Lung (tissue), 12 donors: ENCODE measurements around the gene SEMA5B. TPM values are rescaled to one million over a fixed set of nuclear protein-coding genes. Genes with fewer than 3 reads are reported as not detected.

Experiments
- ATAC-seq: fragments of 200-7000 bp; cut with Tn5 transposase; one replicate; pipeline ENCODE4 v1.9.1; 2020; ENCODE audit warnings: moderate number of reproducible peaks; ENCODE audit not compliant: insufficient read depth, low FRiP score
- DNase-seq, 3 donors: peaks; one replicate each; pipeline ENCODE4 v3.0.0-alpha.2; 2013 to 2017
- H3K27ac ChIP-seq, 2 donors: one replicate each; pipeline ENCODE4 v1.5.1; 2013; ENCODE audit warnings: mild to moderate bottlenecking in 2 of 2, moderate library complexity in 2 of 2, control low read depth in 1 of 2, inconsistent platforms in 1 of 2, low read depth in 1 of 2, low read length in 1 of 2
- H3K27me3 ChIP-seq, 3 donors: one replicate each; pipeline ENCODE4 v1.5.1; 2013; ENCODE audit warnings: low read length in 2 of 3; ENCODE audit not compliant: control insufficient read depth in 3 of 3, insufficient read depth in 3 of 3
- H3K36me3 ChIP-seq, 4 donors: one replicate each; pipeline ENCODE4 v1.5.1; 2013; ENCODE audit warnings: low read length in 4 of 4, mild to moderate bottlenecking in 1 of 4, moderate library complexity in 1 of 4; ENCODE audit not compliant: control insufficient read depth in 4 of 4, insufficient read depth in 4 of 4
- H3K4me1 ChIP-seq, 5 donors: one replicate each; pipeline ENCODE4 v1.5.1; 2013; ENCODE audit warnings: low read length in 5 of 5, mild to moderate bottlenecking in 2 of 5, moderate library complexity in 1 of 5; ENCODE audit not compliant: control insufficient read depth in 5 of 5, insufficient read depth in 5 of 5
- H3K4me3 ChIP-seq: one replicate; pipeline ENCODE4 v1.5.1; 2013; ENCODE audit warnings: mild to moderate bottlenecking, control low read depth, moderate library complexity
- H3K9ac ChIP-seq, 2 donors: one replicate each; pipeline ENCODE4 v1.5.1; 2013; ENCODE audit warnings: low read length in 2 of 2, control low read depth in 1 of 2; ENCODE audit not compliant: insufficient read depth in 1 of 2
- H3K9me3 ChIP-seq, 4 donors: one replicate each; pipeline ENCODE4 v1.5.1; 2013; ENCODE audit warnings: low read length in 3 of 4, mild to moderate bottlenecking in 1 of 4, moderate library complexity in 1 of 4; ENCODE audit not compliant: control insufficient read depth in 4 of 4, insufficient read depth in 3 of 4
- WGBS, 2 donors: extraction: QIAGEN DNeasy Blood & Tissue Kit; methylation state at CpG; one replicate each; pipeline ENCODE4 v1.1.7; 2013; 5-methylcytosine and 5-hydroxymethylcytosine counted together
- polyA plus RNA-seq, 2 donors: library from polyadenylated mRNA; stranded (reverse); fragments of 200-250 nt; gene quantifications; one replicate each; pipeline ENCODE4 v1.2.1, GENCODE V29; 2013
- total RNA-seq, 2 donors: library from RNA; depleted of rRNA in 1 of 2; stranded (reverse); fragments of >200 nt in 1 of 2; gene quantifications; one replicate each; pipeline ENCODE4 v1.2.1, GENCODE V29; 2014 to 2021
- TF ChIP-seq, protein P1 (sequence below): IDR thresholded peaks from 2 replicates; pipeline ENCODE4 v1.5.1; 2012; ENCODE audit warnings: mild to moderate bottlenecking; ENCODE audit errors: control extremely low read depth, extremely low read depth
- donor health status: control.
- donor health status: control.
- donor health status: Bipolar disorder and iron deficiency.
- donor health status: healthy.
- donor health status: DM: yes; HTN: yes; CAD: no.

SEMA5B gene
- total and polyA plus RNA-seq, 4 donors, result 0.30 to 2.2 (median 0.48) TPM

- TF ChIP-seq, protein P1, sequence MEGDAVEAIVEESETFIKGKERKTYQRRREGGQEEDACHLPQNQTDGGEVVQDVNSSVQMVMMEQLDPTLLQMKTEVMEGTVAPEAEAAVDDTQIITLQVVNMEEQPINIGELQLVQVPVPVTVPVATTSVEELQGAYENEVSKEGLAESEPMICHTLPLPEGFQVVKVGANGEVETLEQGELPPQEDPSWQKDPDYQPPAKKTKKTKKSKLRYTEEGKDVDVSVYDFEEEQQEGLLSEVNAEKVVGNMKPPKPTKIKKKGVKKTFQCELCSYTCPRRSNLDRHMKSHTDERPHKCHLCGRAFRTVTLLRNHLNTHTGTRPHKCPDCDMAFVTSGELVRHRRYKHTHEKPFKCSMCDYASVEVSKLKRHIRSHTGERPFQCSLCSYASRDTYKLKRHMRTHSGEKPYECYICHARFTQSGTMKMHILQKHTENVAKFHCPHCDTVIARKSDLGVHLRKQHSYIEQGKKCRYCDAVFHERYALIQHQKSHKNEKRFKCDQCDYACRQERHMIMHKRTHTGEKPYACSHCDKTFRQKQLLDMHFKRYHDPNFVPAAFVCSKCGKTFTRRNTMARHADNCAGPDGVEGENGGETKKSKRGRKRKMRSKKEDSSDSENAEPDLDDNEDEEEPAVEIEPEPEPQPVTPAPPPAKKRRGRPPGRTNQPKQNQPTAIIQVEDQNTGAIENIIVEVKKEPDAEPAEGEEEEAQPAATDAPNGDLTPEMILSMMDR, result no peak
- Histone ChIP-seq H3K36me3 (no peaks in the 10 kb centered on the region), H3K9me3 (no peaks in the 10 kb centered on the region), H3K27ac (no peak overlapping the region), H3K4me1 (peaks cover 0 to 17% (median 2%) of the 10 kb centered on the region in 5 donors), H3K27me3 (peaks cover 0 to 20% (median 18%) of the 10 kb centered on the region in 3 donors), H3K4me3 (no peak overlapping the region), H3K9ac (no peak overlapping the region)
- 75 to 78% methylated on average over 3 of the region's 3 CpGs for WGBS, 2 donors
- no peak for DNase-seq
- ATAC-seq, result no peak
These were observed 4.5 kb upstream of the SEMA5B start for GRCh38 chr3:123032057-123032456.

DNA sequence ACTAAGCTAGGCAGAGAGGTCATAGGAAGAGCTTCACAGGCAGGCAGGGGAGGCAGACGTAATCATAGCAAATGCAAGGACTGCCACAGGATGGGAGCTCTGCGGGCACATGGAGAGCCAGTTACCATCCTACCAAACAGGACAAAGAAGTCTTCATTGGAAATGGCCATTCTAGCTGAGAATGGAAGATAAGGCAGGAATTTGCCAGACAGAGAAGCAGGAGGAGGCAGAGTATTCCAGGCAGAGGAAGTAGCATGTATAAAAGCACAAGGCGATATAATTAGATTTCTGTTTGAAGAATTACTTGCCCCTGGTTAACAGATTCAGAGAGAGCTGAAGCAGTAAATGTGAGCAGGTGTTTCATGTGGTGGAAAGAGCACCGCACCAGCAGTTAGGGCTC lies 3.5 kb upstream of the SEMA5B start:
- H3K27ac ChIP-seq, result no peak overlapping the region

DNA sequence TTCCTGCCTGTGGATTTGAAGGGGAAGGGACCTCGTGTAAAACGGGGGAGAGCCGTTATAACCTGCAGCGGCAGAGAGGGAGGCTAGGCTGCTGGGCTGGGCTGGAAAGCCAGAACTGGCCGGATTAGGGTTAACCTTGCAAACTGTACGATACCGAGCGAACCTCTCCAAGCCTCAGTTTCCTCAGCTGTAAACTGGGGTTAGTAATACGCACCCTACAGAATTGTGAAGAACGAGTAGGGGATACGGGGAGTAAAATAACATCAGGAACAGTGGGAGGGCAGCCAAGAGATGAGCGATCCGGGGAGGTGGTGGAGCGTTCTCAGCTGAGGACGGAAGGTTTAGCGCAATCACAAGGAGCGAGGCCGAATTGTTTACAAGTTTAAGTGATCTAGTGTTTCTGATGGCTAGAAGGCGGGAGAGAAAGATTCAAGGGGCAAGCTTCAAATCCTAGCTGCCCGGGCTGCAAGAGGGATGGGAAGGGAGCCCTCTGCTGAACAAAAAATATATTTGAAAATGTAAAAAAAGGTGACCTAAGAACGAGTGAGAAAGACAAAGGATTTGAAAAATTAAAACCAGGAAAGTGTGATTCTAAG lies 768 bp upstream of the SEMA5B start:
- Histone ChIP-seq H3K9me3 (peaks cover 0 to 1% (median 0%) of the 10 kb centered on the region in 4 donors), H3K9ac (peak overlapping the region in 1 of 2 donors; percentile 65)

More for the DNA sequence above, 3.5 kb upstream of the SEMA5B start:
- 67 to 73% methylated on average over 4 of the region's 4 CpGs for WGBS, 2 donors
- Histone ChIP-seq H3K9ac (no peak overlapping the region), H3K36me3 (no peaks in the 10 kb centered on the region), H3K9me3 (peaks cover 0 to 1% (median 0%) of the 10 kb centered on the region in 4 donors), H3K27me3 (peaks cover 0 to 27% (median 24%) of the 10 kb centered on the region in 3 donors), H3K4me3 (no peak overlapping the region), H3K4me1 (peaks cover 0 to 18% (median 2%) of the 10 kb centered on the region in 5 donors)
- TF ChIP-seq, protein P1, result no peak
- ATAC-seq (no peak), DNase-seq (no peak)

More for the DNA sequence above, 768 bp upstream of the SEMA5B start:
- H3K27ac ChIP-seq, result no peak overlapping the region
- TF ChIP-seq, protein P1, result peak; percentile 8
- H3K27me3 ChIP-seq, result peaks cover 0 to 53% (median 47%) of the 10 kb centered on the region in 3 donors
- WGBS, 2 donors, result 1 to 2% methylated on average over 21 of the region's 21 CpGs
- peak; percentile 72 to 91 (median 88) for DNase-seq
- H3K4me3 ChIP-seq, result no peak overlapping the region
- H3K36me3 ChIP-seq, result no peaks in the 10 kb centered on the region
- H3K4me1 ChIP-seq, result peaks cover 0 to 18% (median 2%) of the 10 kb centered on the region in 5 donors
- ATAC-seq, result peak; percentile 65
